ENCODE data around the gene FANCI.

- TF ChIP-seq CTCF (IDR thresholded peaks at IDR 0.05): no peak
- no peak for TF ChIP-seq EP300 (IDR thresholded peaks at IDR 0.05)
- no peak for TF ChIP-seq POLR2A (IDR thresholded peaks at IDR 0.05)
These were observed 34.7 kb upstream of the FANCI start for GRCh38 chr15:89209057-89209456.
